Duodenal mucosa (tissue), 2 donors: ENCODE measurements around the gene WDR70.
"Not testable (repeated sequence)": the region's sequence is repeated elsewhere in the genome, so short reads cannot be mapped to it uniquely, and the experiment has no call there.

Source experiments
- H3K27ac ChIP-seq: one replicate; pipeline ENCODE4 v1.7.0; 2013; ENCODE audit warnings: low read depth, low read length
- H3K27me3 ChIP-seq, 2 donors: one replicate each; pipeline ENCODE4 v1.7.0; 2013; ENCODE audit warnings: low read length in 2 of 2, control low read depth in 1 of 2; ENCODE audit not compliant: insufficient read depth in 2 of 2, control insufficient read depth in 1 of 2
- H3K36me3 ChIP-seq, 2 donors: one replicate each; pipeline ENCODE4 v1.7.0; 2013; ENCODE audit warnings: low read length in 2 of 2, control low read depth in 1 of 2; ENCODE audit not compliant: insufficient read depth in 2 of 2, control insufficient read depth in 1 of 2
- H3K4me1 ChIP-seq, 2 donors: one replicate each; pipeline ENCODE4 v1.7.0; 2013; ENCODE audit warnings: low read length in 2 of 2, control low read depth in 1 of 2; ENCODE audit not compliant: insufficient read depth in 2 of 2, control insufficient read depth in 1 of 2
- H3K4me3 ChIP-seq, 2 donors: one replicate each; pipeline ENCODE4 v1.7.0; 2013; ENCODE audit warnings: low read length in 2 of 2, low read depth in 1 of 2
- H3K9ac ChIP-seq, 2 donors: one replicate each; pipeline ENCODE4 v1.7.0; 2013; ENCODE audit warnings: low read length in 2 of 2, low read depth in 1 of 2
- H3K9me3 ChIP-seq, 2 donors: one replicate each; pipeline ENCODE4 v1.7.0; 2013; ENCODE audit warnings: low read length in 2 of 2, control low read depth in 1 of 2; ENCODE audit not compliant: control insufficient read depth in 1 of 2

WDR70 gene

DNA sequence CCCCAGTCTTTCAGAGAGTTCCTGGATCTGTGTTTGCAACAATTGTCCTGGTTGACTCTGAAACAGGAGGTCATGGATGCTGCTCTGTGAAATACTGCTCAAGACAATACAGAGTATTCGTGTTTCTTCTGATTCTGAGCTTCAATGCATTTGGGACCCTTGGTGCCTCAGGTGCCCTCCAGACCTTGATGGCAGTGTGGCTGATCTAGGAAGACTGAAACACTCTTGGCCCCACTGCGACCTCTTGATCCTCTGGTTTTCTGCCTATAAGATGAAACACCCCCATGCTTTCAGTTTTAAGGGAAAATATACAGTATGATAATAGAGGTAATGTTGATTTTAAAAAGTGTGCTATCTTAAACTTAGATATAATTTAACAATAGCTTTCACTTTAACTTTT lies 393.1 kb downstream of the WDR70 start:
- Histone ChIP-seq H3K27ac (no peak overlapping the region), H3K27me3 (no peaks in the 10 kb centered on the region), H3K9me3 (peaks cover 6 to 8% of the 10 kb centered on the region in 2 donors), H3K9ac (no peak overlapping the region), H3K4me3 (no peak overlapping the region), H3K36me3 (no peaks in the 10 kb centered on the region), H3K4me1 (no peaks in the 10 kb centered on the region)

DNA sequence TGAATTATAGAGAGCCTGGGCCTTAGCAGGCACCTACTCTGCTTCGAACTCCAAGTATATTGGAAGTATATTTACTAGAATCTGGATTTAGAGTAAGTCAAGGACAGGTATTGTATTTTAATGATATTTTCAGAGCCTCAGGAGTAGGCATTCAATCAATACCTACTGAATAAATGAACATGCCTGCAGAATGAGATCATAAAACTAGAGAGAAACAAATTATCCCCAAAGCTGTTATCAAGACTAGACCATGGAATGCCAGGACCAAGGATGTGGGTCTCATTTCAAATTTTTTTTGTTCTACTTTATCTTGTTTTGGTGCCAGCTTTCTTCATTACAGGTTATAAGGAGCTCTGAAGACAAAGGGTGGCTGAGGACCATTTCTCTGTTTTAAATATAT lies 394.7 kb downstream of the WDR70 start:
- Histone ChIP-seq H3K27me3 (no peaks in the 10 kb centered on the region), H3K36me3 (no peaks in the 10 kb centered on the region), H3K4me3 (no peak overlapping the region), H3K27ac (no peak overlapping the region), H3K4me1 (no peaks in the 10 kb centered on the region), H3K9me3 (peaks cover 6 to 8% of the 10 kb centered on the region in 2 donors), H3K9ac (no peak overlapping the region)

DNA sequence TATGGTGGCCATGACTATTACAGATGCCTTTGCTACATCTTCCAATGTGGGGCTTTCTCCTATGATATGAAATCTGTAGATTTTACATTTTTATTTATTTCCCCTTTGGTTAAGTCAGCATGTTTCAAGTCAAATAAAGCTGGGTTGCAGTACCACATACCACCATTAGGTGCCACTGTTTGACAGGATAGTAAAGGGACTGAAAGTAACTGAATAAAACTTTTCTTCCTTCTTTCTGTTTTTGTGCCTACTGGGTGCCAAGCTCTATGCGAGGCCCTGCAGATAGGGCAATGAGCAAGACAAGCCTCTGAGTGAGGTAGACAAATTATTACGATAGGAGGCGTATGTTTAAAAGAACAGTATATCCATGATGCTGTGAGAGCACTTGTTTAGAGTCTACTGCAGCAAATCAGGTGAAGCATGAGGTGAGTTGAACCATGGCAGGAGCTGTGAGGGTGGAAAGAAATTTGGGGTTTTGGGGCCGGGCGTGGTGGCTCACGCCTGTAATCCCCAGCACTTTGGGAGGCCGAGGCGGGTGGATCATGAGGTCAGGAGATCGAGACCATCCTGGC lies 395.9 kb downstream of the WDR70 start:
- no peak overlapping the region for H3K27ac ChIP-seq
- no peaks in the 10 kb centered on the region for H3K27me3 ChIP-seq
- no peaks in the 10 kb centered on the region for H3K36me3 ChIP-seq
- no peaks in the 10 kb centered on the region for H3K4me1 ChIP-seq
- no peak overlapping the region for H3K9ac ChIP-seq
- no peak overlapping the region for H3K4me3 ChIP-seq
- H3K9me3 ChIP-seq: peaks cover 6 to 8% of the 10 kb centered on the region in 2 donors

DNA sequence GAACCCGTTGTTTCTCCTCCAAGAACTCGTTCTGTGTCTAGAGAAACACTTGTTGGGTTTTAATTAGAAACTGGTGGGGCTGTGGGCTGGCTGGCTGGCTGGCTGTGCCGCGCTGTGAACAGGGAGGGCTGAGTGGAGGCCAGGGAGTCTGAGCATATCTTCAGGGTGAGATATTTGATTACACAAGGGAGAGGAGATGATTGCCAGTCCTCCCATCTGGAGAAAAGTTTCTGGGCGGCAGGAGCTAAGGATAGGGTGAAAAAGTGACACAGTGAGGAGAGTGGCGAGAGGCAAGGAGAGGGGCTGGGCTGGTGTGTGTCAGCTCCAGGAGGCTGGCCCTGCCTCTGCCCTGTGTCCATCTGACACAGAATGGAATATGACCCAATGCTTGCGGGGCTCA lies 397.7 kb downstream of the WDR70 start:
- Histone ChIP-seq H3K27me3 (no peaks in the 10 kb centered on the region), H3K4me3 (no peak overlapping the region), H3K9ac (no peak overlapping the region), H3K4me1 (no peaks in the 10 kb centered on the region), H3K27ac (no peak overlapping the region), H3K9me3 (peaks cover 6 to 8% of the 10 kb centered on the region in 2 donors), H3K36me3 (no peaks in the 10 kb centered on the region)

DNA sequence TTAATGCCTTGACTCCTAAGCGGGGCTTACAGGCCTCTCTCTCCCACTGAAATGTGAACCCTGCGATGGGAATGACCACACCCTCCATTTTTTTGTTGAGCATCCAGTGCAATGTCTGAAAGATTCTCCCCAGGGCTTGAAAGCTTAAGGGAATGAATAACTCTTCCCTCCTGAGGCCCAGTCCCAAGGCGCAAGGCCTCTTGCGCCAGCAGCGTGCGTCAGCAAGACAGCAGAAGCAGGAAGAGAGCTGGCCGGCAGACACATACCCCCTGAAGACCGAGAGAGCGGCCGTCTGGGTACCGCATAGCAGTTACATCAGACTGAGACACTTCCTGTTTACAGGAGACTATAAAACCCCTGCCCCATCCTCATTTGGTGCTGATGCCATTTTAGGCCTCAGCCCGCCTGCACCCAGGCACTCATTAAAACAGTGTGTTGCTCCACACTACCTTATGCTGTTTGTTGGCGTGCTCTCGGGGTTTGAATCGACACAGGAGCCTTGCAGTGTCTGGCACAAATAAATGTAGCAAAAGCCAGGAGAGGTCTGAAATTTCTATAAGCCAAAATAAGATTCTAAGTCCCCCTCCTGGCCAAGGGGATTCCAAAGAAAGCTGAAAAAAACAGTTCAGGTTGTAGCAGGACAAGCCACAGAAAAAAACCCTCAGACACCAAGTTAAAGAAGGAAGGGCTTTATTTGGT lies 398.5 kb downstream of the WDR70 start:
- no peak overlapping the region for H3K9ac ChIP-seq
- no peaks in the 10 kb centered on the region for H3K36me3 ChIP-seq
- H3K27ac ChIP-seq: no peak overlapping the region
- H3K9me3 ChIP-seq: peaks cover 6 to 8% of the 10 kb centered on the region in 2 donors
- no peaks in the 10 kb centered on the region for H3K27me3 ChIP-seq
- no peak overlapping the region for H3K4me3 ChIP-seq
- H3K4me1 ChIP-seq: no peaks in the 10 kb centered on the region

DNA sequence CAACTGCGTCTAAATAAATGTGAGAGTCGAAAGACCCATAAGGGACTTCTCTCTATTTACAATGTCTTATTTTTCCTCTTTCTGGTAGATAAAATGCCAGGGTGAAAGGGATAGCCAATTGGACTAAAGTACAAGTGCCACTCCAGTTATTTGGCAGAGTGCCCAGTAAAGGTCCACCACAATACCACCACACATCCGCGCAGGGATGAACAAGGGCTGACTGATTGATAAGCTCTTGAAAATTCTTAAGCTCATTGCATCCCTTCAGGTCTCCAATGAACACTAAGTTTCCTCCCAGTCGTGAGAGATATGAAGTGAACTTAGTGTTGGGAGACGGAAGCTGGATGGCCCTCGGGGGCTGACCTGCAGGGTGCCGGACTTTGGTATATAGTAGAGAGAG lies 402.3 kb downstream of the WDR70 start:
- not testable (repeated sequence) for H3K36me3 ChIP-seq, H3K4me1 ChIP-seq, H3K4me3 ChIP-seq, H3K9ac ChIP-seq, H3K27ac ChIP-seq, H3K27me3 ChIP-seq, H3K9me3 ChIP-seq

DNA sequence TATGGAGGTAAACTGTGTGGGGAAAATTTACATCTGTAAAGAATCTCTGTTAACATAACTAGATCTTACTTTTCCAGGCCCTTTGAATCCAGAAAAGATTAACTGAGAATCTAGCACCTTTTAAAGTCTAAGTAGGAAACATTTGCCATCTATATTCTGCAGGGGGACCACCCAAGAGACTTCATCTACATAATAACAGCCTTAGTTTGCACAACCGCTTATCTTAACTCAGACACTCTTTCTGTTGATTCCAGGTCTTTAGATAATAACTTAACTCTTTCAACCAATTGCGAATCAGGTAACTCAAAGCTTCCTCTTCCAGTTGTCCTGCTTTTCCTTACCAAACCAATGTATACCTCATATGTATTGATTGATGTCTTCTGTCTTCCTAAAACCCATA lies 407.3 kb downstream of the WDR70 start:
- H3K27ac ChIP-seq: no peak overlapping the region
- H3K27me3 ChIP-seq: no peaks in the 10 kb centered on the region
- no peak overlapping the region for H3K9ac ChIP-seq
- no peaks in the 10 kb centered on the region for H3K9me3 ChIP-seq
- H3K4me3 ChIP-seq: no peak overlapping the region
- H3K36me3 ChIP-seq: no peaks in the 10 kb centered on the region
- no peaks in the 10 kb centered on the region for H3K4me1 ChIP-seq

DNA sequence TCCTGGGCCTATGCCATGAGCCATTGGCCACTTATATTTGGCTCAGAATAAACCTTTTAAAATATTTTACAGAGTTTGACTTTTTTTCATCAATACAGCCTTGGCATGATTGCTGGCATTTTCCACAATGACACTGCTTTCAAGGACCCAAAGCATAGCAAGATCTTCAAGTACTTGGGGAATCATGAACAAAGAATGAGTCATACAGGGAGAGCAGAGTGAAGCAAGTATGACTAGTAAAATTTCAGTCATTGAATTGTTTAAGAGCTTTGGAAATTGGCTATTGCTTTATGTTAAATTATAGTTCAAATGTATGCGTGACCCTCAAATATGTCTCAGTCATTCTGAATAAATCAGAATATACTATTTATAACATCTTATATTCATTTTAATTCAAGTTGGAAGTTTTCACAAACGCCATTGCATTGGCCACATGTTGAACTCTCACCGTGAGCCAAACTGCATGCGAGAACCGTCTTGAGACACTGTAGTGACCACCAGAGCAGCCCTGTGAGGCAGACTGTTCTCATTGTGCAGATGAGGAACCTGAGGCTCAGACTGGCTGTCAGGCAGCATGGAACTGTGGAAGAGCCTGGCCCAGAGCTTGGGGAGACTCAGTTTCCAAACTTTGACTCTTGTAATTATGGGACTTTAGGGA lies 407.9 kb downstream of the WDR70 start:
- no peaks in the 10 kb centered on the region for H3K36me3 ChIP-seq
- no peaks in the 10 kb centered on the region for H3K4me1 ChIP-seq
- H3K9ac ChIP-seq: no peak overlapping the region
- H3K27me3 ChIP-seq: no peaks in the 10 kb centered on the region
- no peak overlapping the region for H3K4me3 ChIP-seq
- no peak overlapping the region for H3K27ac ChIP-seq
- H3K9me3 ChIP-seq: no peaks in the 10 kb centered on the region

DNA sequence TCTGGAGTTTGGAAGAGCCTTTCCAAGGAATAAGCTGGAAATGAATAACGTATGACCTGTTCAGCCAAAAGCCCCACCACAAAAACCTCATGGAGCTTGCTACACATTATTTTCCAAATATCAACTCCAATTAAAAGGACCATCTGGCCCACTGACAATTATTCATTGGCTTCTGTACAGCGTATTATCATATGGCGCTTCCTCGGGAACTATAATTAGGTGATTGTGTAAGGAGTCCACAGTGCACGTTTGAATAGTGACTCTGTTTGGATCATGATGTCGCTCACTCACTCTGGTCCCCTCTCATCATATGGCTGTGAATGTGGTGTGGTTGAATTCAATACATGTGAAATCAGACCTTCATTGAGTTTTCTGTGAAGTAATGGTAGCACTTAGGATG lies 408.6 kb downstream of the WDR70 start:
- Histone ChIP-seq H3K4me1 (no peaks in the 10 kb centered on the region), H3K9me3 (no peaks in the 10 kb centered on the region), H3K9ac (no peak overlapping the region), H3K27ac (no peak overlapping the region), H3K4me3 (no peak overlapping the region), H3K36me3 (no peaks in the 10 kb centered on the region), H3K27me3 (no peaks in the 10 kb centered on the region)

DNA sequence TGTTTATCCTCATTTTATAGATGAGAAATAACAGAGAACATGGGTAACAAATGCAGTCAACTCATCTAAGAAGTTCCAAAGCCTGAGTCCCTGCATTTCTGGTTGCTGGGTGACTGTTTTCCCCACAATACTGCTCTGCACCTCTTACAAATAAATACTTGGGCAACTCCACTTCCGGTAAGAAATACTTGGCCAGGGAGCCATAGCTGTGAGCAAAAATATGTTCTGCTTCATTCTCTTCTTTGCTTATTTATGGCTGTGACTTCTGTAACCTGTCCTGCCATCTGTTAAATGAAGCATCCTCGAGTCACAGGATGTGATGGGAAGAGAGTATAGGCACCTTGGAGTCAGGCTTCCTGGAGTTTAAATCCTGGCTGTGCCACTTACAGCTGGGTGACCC lies 410.9 kb downstream of the WDR70 start:
- H3K4me3 ChIP-seq: no peak overlapping the region
- H3K4me1 ChIP-seq: no peaks in the 10 kb centered on the region
- no peak overlapping the region for H3K27ac ChIP-seq
- H3K36me3 ChIP-seq: no peaks in the 10 kb centered on the region
- H3K27me3 ChIP-seq: no peaks in the 10 kb centered on the region
- H3K9me3 ChIP-seq: no peaks in the 10 kb centered on the region
- H3K9ac ChIP-seq: no peak overlapping the region
